Kidney (tissue), 14 donors: ENCODE results near the gene HOXA5. TPM values are rescaled to one million over a fixed set of nuclear protein-coding genes. Genes with fewer than 3 reads are reported as not detected.

Experiments used
- DNase-seq, 5 donors: peaks; one replicate each; pipeline ENCODE4 v3.0.0-alpha.2; 2013 to 2020
- FAIRE-seq: peaks from 2 replicates; lab custom pipeline; 2012; peaks lifted over from hg19 to GRCh38; lab: Jason Lieb, UNC
- H3K27ac ChIP-seq, 2 donors: one replicate each; pipeline ENCODE4 v1.7.0; 2013; ENCODE audit warnings: low read depth in 2 of 2, low read length in 2 of 2, inconsistent platforms in 1 of 2
- H3K27me3 ChIP-seq: one replicate; pipeline ENCODE4 v1.7.1; 2013; ENCODE audit warnings: low read length, inconsistent platforms; ENCODE audit not compliant: control insufficient read depth, insufficient read depth
- H3K36me3 ChIP-seq, 3 donors: one replicate each; pipeline versions ENCODE4 v1.7.0 to v1.7.1; 2013; ENCODE audit warnings: low read length in 3 of 3, control low read depth in 1 of 3, inconsistent platforms in 1 of 3; ENCODE audit not compliant: insufficient read depth in 3 of 3, control insufficient read depth in 2 of 3
- H3K4me1 ChIP-seq, 3 donors: one replicate each; pipeline versions ENCODE4 v1.7.0 to v1.7.1; 2013; ENCODE audit warnings: low read length in 3 of 3, inconsistent platforms in 1 of 3, low read depth in 1 of 3; ENCODE audit not compliant: control insufficient read depth in 2 of 3, insufficient read depth in 2 of 3
- H3K4me3 ChIP-seq, 3 donors: one replicate each; pipeline versions ENCODE4 v1.7.0 to v1.8.1; 2013; ENCODE audit warnings: low read length in 3 of 3, control low read depth in 1 of 3, inconsistent platforms in 1 of 3
- H3K9ac ChIP-seq, 3 donors: one replicate each; pipeline versions ENCODE4 v1.7.0 to v1.7.1; 2013; ENCODE audit warnings: low read length in 3 of 3, control low read depth in 1 of 3, inconsistent platforms in 1 of 3
- H3K9me3 ChIP-seq, 3 donors: one replicate each; pipeline versions ENCODE4 v1.7.0 to v1.7.1; 2013; ENCODE audit warnings: low read length in 3 of 3, control low read depth in 1 of 3, inconsistent platforms in 1 of 3; ENCODE audit not compliant: control insufficient read depth in 2 of 3, insufficient read depth in 1 of 3
- intact Hi-C: fragments of 100-400 bp; cut with DNase I; formaldehyde crosslinking; loops from one replicate; pipeline ENCODE4 v1.11.1; 2022
- polyA plus RNA-seq: library from polyadenylated mRNA; stranded (reverse); fragments of 350-450 nt; fragmentation: Illumina TruSeq; extraction: RNeasy Lipid Tissue Mini Kit (QIAGEN cat#74804); gene quantifications from one replicate; pipeline ENCODE4 v1.2.3, GENCODE V29; 2014; ENCODE audit warnings: low read depth, low replicate concordance; ENCODE audit not compliant: insufficient read depth
- total RNA-seq: library from RNA; stranded (reverse); fragmentation: NEBNext Ultra II Directional; extraction: Animal tissue kit (Norgen Biotek cat#: 25700); gene quantifications from one replicate; pipeline ENCODE4 v1.2.1, GENCODE V29; 2021
- TF ChIP-seq, protein P1 (sequence below): IDR thresholded peaks from 3 replicates; pipeline ENCODE4 v1.5.1; 2012; ENCODE audit warnings: mild to moderate bottlenecking, moderate library complexity, borderline replicate concordance; ENCODE audit not compliant: insufficient read depth; ENCODE audit errors: extremely low read depth
- donor health status: control.
- donor health status: control.
- donor health status: control.
- donor health status: control.
- donor health status: control.
- donor health status: DM: yes; HTN: yes; CAD: no.
- donor health status: Normal renal cell carcinoma (clear cell type).

HOXA5 gene
- total and polyA plus RNA-seq, 2 donors from 2014 or later = 19.4 to 38.0 TPM

DNA sequence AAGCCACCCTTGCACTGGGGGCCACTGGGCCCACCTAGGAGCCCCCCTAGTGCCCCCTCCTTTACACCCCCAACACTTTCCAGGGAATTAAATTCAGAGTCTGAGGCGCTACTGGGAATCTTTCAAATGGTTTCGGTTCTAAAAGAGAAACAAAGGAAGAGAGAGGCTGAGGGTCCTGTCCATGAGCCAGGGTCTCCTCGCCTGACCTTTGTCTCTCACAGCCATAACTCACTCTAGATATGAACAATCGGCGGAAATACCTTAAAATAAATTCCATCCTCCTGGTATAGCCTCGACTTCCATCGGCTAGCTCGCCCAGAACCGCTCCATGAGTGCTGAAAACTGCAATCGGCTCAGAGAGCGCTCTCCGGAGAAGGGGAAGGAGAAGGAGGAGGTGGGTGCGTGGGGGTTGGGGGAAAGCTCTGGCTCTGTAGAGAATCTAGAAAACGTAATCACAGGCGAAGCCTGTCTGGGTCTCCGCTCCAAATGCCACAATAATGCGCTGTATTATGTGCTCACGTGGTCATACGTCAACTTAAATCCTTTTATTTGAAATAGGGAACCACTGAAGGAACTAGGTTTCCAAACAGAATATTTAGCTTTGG is 25.5 kb downstream of the HOXA5 start:
- TF ChIP-seq, protein P1, sequence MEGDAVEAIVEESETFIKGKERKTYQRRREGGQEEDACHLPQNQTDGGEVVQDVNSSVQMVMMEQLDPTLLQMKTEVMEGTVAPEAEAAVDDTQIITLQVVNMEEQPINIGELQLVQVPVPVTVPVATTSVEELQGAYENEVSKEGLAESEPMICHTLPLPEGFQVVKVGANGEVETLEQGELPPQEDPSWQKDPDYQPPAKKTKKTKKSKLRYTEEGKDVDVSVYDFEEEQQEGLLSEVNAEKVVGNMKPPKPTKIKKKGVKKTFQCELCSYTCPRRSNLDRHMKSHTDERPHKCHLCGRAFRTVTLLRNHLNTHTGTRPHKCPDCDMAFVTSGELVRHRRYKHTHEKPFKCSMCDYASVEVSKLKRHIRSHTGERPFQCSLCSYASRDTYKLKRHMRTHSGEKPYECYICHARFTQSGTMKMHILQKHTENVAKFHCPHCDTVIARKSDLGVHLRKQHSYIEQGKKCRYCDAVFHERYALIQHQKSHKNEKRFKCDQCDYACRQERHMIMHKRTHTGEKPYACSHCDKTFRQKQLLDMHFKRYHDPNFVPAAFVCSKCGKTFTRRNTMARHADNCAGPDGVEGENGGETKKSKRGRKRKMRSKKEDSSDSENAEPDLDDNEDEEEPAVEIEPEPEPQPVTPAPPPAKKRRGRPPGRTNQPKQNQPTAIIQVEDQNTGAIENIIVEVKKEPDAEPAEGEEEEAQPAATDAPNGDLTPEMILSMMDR = no peak
- Histone ChIP-seq H3K4me1 (peaks cover 13 to 31% (median 26%) of the 10 kb centered on the region in 3 donors), H3K9me3 (no peaks in the 10 kb centered on the region), H3K27me3 (no peaks in the 10 kb centered on the region), H3K36me3 (peaks cover 0 to 2% (median 0%) of the 10 kb centered on the region in 3 donors), H3K4me3 (peak overlapping the region; percentile 61 to 74 (median 64)), H3K9ac (peak overlapping the region; percentile 54 to 81 (median 78)), H3K27ac (peak overlapping the region; percentile 96)
- DNase-seq (peak in 4 of 5 donors; percentile 69 to 83 (median 78)), FAIRE-seq (no peak)
- intact Hi-C loops = no loop called here

DNA sequence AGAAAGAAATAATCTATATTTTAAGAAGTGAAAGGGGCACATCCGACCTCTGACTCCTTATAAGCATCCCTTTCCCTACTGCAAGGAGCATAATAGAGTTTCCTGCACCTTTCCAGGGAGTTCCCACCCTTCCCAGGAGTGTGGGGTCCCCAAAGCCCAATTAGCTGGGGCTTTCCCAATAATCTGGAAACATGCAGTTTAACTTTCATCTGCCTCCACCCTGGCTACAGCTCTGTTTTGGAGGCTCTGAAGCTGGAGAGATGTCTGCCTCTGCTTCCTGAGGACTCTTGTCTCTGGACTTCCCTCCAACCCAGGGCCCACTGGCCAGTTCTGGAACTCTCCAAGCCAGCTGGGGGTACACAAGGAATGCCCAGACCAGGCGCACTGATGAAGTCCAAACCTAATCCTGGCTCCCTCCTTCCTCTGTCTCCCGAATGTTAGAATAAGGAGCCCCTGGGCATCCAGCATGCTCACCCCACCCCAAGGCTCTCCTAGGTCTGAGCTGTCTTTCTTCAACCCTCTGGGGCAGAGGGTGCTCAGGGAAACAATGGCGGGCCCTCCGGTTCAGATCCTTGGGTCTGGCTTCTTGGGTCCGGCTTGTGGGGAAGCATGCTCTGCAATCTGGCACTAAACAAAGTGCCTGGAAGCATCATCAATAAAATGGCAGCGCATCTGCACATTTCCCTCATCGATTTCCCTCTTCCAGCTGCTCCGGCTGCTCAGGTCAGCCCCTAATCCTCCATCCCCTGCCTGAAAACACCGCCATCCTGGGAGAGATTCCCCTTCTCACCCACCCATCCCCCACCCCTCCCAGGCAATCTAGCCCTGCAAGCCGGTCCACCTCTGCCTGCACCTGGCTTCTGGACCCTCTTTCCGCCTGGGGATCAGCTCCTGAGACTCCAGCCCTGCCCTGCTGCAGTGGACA is 26.3 kb downstream of the HOXA5 start:
- FAIRE-seq = no peak

DNA sequence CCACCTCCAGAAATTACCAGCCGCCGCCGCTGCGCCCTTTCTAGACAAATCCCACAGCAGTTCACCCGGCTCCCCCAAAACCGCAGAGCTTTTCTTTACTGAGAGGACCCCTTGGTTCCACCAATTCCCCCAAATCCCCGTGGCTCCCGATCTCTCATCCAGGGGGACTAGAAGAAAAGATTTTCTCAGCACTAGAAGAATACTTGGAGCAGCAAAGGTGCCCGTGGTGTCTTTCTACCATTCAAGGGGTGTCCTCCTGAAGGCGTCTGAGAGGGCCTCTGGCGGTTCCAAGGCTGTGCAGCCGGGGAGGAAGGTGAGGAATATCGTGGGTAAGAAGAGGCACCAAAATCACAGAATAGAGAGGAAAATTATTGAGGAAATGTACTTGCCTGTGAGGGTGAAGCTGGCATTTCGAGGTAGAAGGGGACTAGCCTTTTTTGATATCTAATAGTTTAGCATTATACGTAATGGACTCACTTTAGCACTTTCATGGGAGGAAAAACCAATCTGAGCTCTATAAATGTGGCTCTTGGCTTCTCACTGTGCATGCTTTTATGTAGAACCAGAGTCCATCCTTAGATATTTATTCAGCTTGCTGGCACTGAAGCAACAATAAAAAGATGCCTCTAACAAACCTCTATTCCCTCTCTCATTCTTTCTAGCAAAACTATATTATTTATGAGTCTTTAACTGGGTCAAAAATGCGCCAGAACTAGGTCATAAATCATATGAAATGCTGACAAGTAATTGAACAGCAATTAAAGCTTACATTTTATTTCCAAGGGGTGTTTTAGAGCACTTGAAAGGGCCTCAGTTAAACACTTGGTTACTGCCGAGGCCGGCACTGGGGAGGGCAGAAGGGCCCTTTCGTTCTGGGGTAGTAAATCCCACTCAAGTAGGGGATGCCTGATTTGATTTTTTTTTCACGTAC is 27.2 kb downstream of the HOXA5 start:
- H3K9me3 ChIP-seq = no peaks in the 10 kb centered on the region
- H3K4me3 ChIP-seq = peak overlapping the region; percentile 61 to 74 (median 64)
- DNase-seq (peak; percentile 52 to 89 (median 59)), FAIRE-seq (no peak)
- H3K9ac ChIP-seq = peak overlapping the region; percentile 79 to 89 (median 85)
- H3K27me3 ChIP-seq = no peaks in the 10 kb centered on the region
- intact Hi-C loops = no loop called here
- H3K27ac ChIP-seq = peak overlapping the region; percentile 96
- peaks cover 13 to 31% (median 24%) of the 10 kb centered on the region in 3 donors for H3K4me1 ChIP-seq
- peaks cover 0 to 2% (median 0%) of the 10 kb centered on the region in 3 donors for H3K36me3 ChIP-seq
- TF ChIP-seq, protein P1 = no peak

More for the DNA sequence above, 26.3 kb downstream of the HOXA5 start:
- DNase-seq = peak in 3 of 5 donors; percentile 61 to 76 (median 62)
- peaks cover 0 to 2% (median 0%) of the 10 kb centered on the region in 3 donors for H3K36me3 ChIP-seq
- peak overlapping the region; percentile 78 to 89 (median 79) for H3K9ac ChIP-seq
- TF ChIP-seq, protein P1 = no peak
- H3K4me1 ChIP-seq = peaks cover 13 to 32% (median 26%) of the 10 kb centered on the region in 3 donors
- no peaks in the 10 kb centered on the region for H3K9me3 ChIP-seq
- no peaks in the 10 kb centered on the region for H3K27me3 ChIP-seq
- intact Hi-C loops = no loop called here
- peak overlapping the region; percentile 61 to 74 (median 64) for H3K4me3 ChIP-seq
- H3K27ac ChIP-seq = peak overlapping the region; percentile 96
